Measurements from ENCODE around the gene ZNF90. TPM values are rescaled to one million over a fixed set of nuclear protein-coding genes. Genes with fewer than 3 reads are reported as not detected.

The ZNF90 gene
- total RNA-seq, 1 experiment from 2014 or later: not detected

DNA sequence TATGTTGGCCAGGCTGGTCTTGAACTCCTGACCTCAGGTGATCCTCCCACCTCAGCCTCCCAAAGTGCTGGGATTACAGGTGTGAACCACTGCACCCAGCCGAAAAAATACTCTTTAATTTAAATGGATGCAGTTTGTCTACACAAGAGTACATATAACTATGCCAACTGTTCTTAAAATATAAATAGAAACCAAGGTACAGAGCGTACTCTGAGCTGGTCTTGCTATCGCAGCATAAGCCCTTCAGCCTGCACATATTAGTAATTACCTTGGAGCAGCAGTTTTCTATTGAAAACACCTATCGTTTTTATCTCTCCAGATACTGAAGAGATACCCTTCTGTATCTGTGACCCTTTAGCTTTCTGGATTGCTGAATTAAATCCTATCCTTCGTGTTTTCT is 41.9 kb upstream of the ZNF90 start:
- Histone ChIP-seq H3K9me2 (ENCODE audit: insufficient read depth) (no peaks in the 10 kb centered on the region), H3K4me2 (ENCODE audit: low read length) (no peak overlapping the region), H3K4me1 (ENCODE audit: control insufficient read depth in 1 of 2, insufficient read depth in 2 of 2, low read length in 2 of 2) (no peaks in the 10 kb centered on the region), H3K27me3 (ENCODE audit: insufficient read depth, low read length) (no peaks in the 10 kb centered on the region), H3K9ac (ENCODE audit: low read length) (no peak overlapping the region), H2AFZ (ENCODE audit: low read depth, low read length, poor library complexity, severe bottlenecking) (no peak overlapping the region), H4K20me1 (ENCODE audit: insufficient read depth) (no peaks in the 10 kb centered on the region), H3K27ac (ENCODE audit: low read depth, low read length) (no peak overlapping the region), H3K79me2 (ENCODE audit: insufficient read depth, low read length) (no peaks in the 10 kb centered on the region), H3K9me3 (ENCODE audit: control insufficient read depth in 1 of 2, insufficient read depth in 1 of 2, low read depth in 1 of 2, low read length in 2 of 2) (peaks cover 14 to 16% of the 10 kb centered on the region in 2 experiments; a peak in 2 of 4 replicates), H3K4me3 (replicated peaks in 1 of 2; ENCODE audit: low read depth in 1 of 2, low read length in 2 of 2) (no peak overlapping the region), H3K36me3 (ENCODE audit: control insufficient read depth in 1 of 2, insufficient read depth in 2 of 2, low read length in 2 of 2) (no peaks in the 10 kb centered on the region)
- DNase-seq (ENCODE audit: low read depth, low spot score) (no peak), ATAC-seq (no peak)
- POLR2A ChIA-PET: no interaction called here
- RAD21 ChIA-PET (ENCODE audit: low non-redundant PET in 1 of 2, low total read pairs in 2 of 2, uncharacterized antibody in 2 of 2, unreplicated experiment in 2 of 2): no interaction called here
- intact Hi-C loops (cut with micrococcal nuclease): no loop called here
- TF ChIP-seq SRF (IDR thresholded peaks at IDR 0.05; ENCODE audit: low read depth) (no peak), POLR2AphosphoS5 (IDR thresholded peaks at IDR 0.05; ENCODE audit: low read depth, low read length) (no peak), CEBPB (IDR thresholded peaks at IDR 0.05; ENCODE audit: low read depth) (no peak), YY1 (IDR thresholded peaks at IDR 0.05; ENCODE audit: extremely low read depth, insufficient replicate concordance, low read depth, low read length) (no peak)
- TF ChIP-seq, protein P1, sequence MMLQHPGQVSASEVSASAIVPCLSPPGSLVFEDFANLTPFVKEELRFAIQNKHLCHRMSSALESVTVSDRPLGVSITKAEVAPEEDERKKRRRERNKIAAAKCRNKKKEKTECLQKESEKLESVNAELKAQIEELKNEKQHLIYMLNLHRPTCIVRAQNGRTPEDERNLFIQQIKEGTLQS (IDR thresholded peaks at IDR 0.05): no peak
- TF ChIP-seq, protein P2, sequence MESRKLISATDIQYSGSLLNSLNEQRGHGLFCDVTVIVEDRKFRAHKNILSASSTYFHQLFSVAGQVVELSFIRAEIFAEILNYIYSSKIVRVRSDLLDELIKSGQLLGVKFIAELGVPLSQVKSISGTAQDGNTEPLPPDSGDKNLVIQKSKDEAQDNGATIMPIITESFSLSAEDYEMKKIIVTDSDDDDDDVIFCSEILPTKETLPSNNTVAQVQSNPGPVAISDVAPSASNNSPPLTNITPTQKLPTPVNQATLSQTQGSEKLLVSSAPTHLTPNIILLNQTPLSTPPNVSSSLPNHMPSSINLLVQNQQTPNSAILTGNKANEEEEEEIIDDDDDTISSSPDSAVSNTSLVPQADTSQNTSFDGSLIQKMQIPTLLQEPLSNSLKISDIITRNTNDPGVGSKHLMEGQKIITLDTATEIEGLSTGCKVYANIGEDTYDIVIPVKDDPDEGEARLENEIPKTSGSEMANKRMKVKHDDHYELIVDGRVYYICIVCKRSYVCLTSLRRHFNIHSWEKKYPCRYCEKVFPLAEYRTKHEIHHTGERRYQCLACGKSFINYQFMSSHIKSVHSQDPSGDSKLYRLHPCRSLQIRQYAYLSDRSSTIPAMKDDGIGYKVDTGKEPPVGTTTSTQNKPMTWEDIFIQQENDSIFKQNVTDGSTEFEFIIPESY (IDR thresholded peaks at IDR 0.05; ENCODE audit: extremely low read depth, insufficient replicate concordance, low read length): no peak
- BruUV-seq (replicated peaks): no TSS peak
- CTCF ChIA-PET: no interaction called here

Measured in HCT116 (cell line).